ENCODE results near the gene TIMM22.
"Not testable (repeated sequence)": the region's sequence is repeated elsewhere in the genome, so short reads cannot be mapped to it uniquely, and the experiment has no call there.

The TIMM22 gene

GRCh38 chr17:1034652-1035210 lies 37.8 kb downstream of the TIMM22 start:
- H3K4me1 Mint-ChIP-seq, result peaks cover 8% of the 10 kb centered on the region
- DNase-seq (ENCODE audit: low spot score in 2 of 2) (no peak), ATAC-seq (no peak)
- no peaks in the 10 kb centered on the region for H3K9me3 Mint-ChIP-seq
- no peak overlapping the region for H3K4me3 Mint-ChIP-seq
- H3K27ac Mint-ChIP-seq, result no peak overlapping the region
- H3K36me3 Mint-ChIP-seq, result peaks cover 29% of the 10 kb centered on the region

DNA sequence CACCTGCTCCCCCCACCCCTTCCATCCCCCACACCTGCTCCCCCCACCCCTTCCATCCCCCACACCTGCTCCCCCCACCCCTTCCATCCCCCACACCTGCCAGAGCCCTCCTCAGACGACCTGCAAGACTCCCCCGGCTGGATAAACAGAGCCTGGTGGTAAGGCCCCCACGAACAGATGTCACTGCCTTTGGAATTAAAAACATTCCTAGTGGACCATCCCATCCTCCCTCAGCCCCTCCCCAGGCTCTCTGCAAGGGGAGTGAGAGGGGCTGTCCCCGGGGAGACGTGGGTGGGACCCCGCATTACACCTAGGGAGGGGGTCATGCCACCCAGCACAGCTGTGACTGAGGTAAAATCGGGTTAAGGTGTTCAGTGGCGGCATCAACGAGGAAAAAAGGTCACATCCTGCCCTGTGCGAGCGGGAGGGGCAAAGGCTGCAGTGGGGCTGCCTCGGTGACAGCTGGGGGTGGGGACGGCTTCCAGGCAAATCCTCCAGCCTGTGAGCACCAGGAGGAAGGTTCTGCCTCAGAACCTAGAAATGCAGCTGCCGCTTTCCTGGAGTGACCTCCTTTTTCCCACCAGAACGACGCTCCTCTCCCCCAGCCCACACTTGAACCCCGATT lies 38.7 kb downstream of the TIMM22 start:
- H3K9me3 Mint-ChIP-seq, result no peaks in the 10 kb centered on the region
- H3K4me1 Mint-ChIP-seq, result peaks cover 8% of the 10 kb centered on the region
- no peak overlapping the region for H3K4me3 Mint-ChIP-seq
- DNase-seq (ENCODE audit: low spot score in 2 of 2), result no peak
- H3K27ac Mint-ChIP-seq, result peak overlapping the region; percentile 56
- H3K36me3 Mint-ChIP-seq, result peaks cover 26% of the 10 kb centered on the region
- ATAC-seq, result no peak

DNA sequence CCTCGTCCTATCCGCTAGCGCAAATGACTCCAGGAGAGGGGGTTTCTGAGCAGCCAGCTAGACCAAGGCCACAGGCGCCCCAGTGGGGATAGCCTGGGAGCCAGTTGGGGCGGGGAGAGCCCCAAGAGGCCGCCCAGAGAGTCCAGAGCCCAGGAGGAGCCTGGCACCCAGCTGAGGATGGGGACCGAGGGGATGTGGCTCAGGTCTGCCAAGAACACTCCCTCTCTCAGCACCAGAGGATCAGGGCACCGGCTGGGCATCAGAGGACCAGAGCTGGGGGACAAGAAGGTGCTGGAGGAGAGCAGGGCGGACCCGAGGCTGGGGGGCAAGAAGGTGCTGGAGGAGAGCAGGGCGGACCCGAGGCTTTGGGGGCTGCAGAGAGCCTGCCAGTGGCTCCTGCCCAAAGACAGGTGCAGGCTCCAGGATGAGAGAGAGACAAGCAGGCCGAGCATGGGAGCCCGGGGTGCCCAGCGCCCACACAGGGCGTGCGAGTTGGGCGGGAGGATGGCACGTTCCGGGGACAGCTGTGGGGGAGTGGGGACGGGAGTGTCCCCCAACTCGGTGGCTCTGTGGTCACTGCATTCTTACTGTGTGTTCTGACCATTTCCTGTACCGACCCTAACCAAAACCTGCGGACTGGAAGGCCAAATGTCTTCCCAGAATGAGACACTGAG lies 39.4 kb downstream of the TIMM22 start:
- no peak overlapping the region for H3K4me3 Mint-ChIP-seq
- peaks cover 8% of the 10 kb centered on the region for H3K4me1 Mint-ChIP-seq
- ATAC-seq (no peak), DNase-seq (ENCODE audit: low spot score in 2 of 2) (no peak)
- H3K9me3 Mint-ChIP-seq, result no peaks in the 10 kb centered on the region
- H3K27ac Mint-ChIP-seq, result peak overlapping the region; percentile 56
- peaks cover 29% of the 10 kb centered on the region for H3K36me3 Mint-ChIP-seq

DNA sequence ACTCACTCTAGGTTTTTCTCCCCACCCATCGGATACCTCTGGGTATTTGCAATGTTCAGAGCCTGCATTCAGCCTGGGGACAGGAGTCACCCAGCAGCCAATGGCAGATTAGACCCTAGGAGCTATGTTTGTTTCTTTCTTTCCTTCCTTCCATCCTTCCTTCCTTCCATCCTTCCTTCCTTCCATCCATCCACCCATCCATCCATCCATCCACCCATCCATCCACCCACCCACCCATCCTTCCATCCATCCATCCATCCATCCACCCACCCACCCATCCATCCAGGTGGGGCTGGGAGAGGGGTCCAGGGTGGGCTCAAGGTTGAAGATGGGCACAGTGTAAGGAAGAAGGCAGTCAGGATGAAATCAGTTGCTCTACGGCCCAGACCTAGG lies 39.9 kb downstream of the TIMM22 start:
- DNase-seq (ENCODE audit: low spot score in 2 of 2) (no peak), ATAC-seq (no peak)
- Mint-ChIP-seq H3K4me1 (peaks cover 10% of the 10 kb centered on the region), H3K27ac (peak overlapping the region; percentile 56), H3K36me3 (peaks cover 29% of the 10 kb centered on the region), H3K9me3 (no peaks in the 10 kb centered on the region), H3K4me3 (no peak overlapping the region)

- Mint-ChIP-seq H3K9me3 (no peaks in the 10 kb centered on the region), H3K4me1 (peaks cover 16% of the 10 kb centered on the region), H3K36me3 (peaks cover 29% of the 10 kb centered on the region), H3K4me3 (no peak overlapping the region), H3K27ac (no peak overlapping the region)
- DNase-seq (ENCODE audit: low spot score in 2 of 2) (no peak), ATAC-seq (no peak)
These were observed 40.4 kb downstream of the TIMM22 start for GRCh38 chr17:1037238-1037879.

DNA sequence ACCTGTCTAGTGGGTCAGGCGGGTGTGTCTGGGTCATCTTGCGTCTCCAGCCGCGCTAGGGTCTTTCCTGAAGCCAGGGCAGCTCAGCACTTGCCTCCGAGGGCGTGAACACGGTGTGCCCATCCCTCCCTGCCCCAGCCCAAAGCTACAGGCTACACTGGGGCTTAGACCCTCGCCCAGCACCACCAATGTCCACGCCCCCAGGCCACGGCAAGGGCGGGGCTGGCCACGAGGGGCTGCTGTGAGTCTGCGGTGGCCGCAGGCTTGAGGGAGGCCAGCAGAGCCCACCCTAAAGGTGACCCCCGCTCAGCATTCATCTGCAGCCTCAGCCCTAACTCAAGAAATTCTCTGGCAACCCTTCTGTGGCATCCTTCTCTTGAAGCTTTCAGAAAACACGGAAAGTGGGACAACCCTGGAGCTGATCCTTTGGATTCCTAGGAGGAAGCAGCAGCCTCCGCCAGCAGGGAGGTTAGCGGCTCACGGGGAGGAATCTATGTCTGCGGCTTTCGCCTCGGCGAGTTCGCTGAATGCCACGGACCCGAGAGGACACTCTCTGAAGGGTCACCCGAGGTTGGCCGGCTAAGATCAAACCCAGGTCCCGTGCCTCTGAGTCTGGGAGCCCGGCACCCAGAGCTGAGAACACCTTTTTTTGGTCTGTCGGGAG lies 41.7 kb downstream of the TIMM22 start:
- Mint-ChIP-seq H3K4me1 (peaks cover 20% of the 10 kb centered on the region), H3K36me3 (peaks cover 28% of the 10 kb centered on the region), H3K4me3 (no peak overlapping the region), H3K9me3 (no peaks in the 10 kb centered on the region), H3K27ac (no peak overlapping the region)
- DNase-seq (ENCODE audit: low spot score in 2 of 2) (no peak), ATAC-seq (no peak)

- H3K9me3 Mint-ChIP-seq, result no peaks in the 10 kb centered on the region
- ATAC-seq, result no peak
- DNase-seq (ENCODE audit: low spot score in 2 of 2), result no peak
- H3K4me3 Mint-ChIP-seq, result no peak overlapping the region
- peaks cover 24% of the 10 kb centered on the region for H3K36me3 Mint-ChIP-seq
- H3K4me1 Mint-ChIP-seq, result peaks cover 15% of the 10 kb centered on the region
- peak overlapping the region; percentile 23 for H3K27ac Mint-ChIP-seq
These were observed 42.2 kb downstream of the TIMM22 start for GRCh38 chr17:1039123-1039507.

DNA sequence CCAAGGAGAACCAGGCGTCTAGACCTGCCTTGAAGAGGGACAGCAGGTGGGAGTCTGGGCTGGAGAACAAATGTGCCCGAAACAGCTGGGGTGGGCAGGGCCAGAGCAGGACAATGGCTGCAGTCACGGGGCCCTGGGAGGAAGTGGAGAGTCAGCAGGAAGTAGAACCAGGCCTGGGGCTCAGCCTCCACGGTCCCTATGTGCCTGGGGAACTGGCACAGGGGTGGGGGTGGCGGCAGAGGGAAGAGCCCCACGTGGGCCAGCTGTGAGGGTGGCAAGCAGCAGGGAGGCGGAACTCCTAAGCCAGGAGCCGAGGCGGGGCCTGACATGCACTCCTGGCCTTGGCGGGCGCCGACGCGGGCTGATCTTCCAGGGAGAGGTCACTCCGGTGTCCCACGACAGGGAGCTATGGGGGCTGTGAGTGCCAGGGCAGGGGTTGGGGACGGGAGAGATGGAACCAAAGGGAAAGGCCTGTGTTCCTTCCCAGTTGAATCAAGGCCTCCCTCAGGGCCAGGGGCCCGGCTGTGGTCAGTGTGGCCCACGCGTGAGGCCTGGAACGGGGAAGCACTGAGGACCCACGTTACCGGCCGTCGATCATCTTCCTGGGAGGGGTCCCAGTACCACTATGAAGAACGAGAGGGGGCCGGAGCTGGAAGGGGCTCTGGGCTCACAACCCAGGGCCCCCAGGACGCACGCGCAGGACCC lies 42.7 kb downstream of the TIMM22 start:
- DNase-seq (ENCODE audit: low spot score in 2 of 2) (no peak), ATAC-seq (no peak)
- H3K27ac Mint-ChIP-seq, result peak overlapping the region; percentile 23
- peaks cover 27% of the 10 kb centered on the region for H3K36me3 Mint-ChIP-seq
- H3K4me3 Mint-ChIP-seq, result no peak overlapping the region
- no peaks in the 10 kb centered on the region for H3K9me3 Mint-ChIP-seq
- H3K4me1 Mint-ChIP-seq, result peaks cover 14% of the 10 kb centered on the region

- no peak for ATAC-seq
- no peak for DNase-seq (ENCODE audit: low spot score in 2 of 2)
- no peaks in the 10 kb centered on the region for H3K9me3 Mint-ChIP-seq
- H3K4me1 Mint-ChIP-seq, result peaks cover 14% of the 10 kb centered on the region
- H3K4me3 Mint-ChIP-seq, result no peak overlapping the region
- H3K36me3 Mint-ChIP-seq, result peaks cover 28% of the 10 kb centered on the region
- no peak overlapping the region for H3K27ac Mint-ChIP-seq
These were observed 43.3 kb downstream of the TIMM22 start for GRCh38 chr17:1040216-1040600.

DNA sequence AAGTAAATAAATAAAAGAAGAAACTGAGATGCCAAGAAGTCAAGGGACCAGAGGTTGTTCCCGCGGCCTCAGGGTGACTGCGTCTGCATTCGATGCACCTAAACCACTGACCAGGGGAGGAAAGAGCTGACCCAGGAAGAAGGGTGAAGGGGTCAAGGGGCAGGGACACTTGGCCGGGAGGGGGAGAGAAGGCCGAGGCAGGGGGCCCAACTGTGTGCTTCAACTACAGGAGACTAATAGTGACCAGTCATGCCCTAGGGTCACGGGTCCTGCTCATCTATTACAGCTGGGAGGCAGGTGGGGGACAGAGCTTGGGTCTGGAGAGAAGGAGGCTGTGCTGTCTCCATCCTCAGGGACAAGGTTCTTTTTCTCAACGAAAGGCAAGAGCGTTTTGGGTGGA lies 44.8 kb downstream of the TIMM22 start:
- Mint-ChIP-seq H3K27ac (no peak overlapping the region), H3K36me3 (peaks cover 29% of the 10 kb centered on the region), H3K4me1 (peaks cover 14% of the 10 kb centered on the region), H3K4me3 (no peak overlapping the region), H3K9me3 (no peaks in the 10 kb centered on the region)
- no peak for DNase-seq (ENCODE audit: low spot score in 2 of 2)
- no peak for ATAC-seq

GRCh38 chr17:1042486-1042885 lies 45.6 kb downstream of the TIMM22 start:
- H3K9me3 Mint-ChIP-seq, result no peaks in the 10 kb centered on the region
- no peak for ATAC-seq
- no peak for DNase-seq (ENCODE audit: low spot score in 2 of 2)
- peaks cover 35% of the 10 kb centered on the region for H3K36me3 Mint-ChIP-seq
- no peak overlapping the region for H3K27ac Mint-ChIP-seq
- H3K4me3 Mint-ChIP-seq, result no peak overlapping the region
- peaks cover 14% of the 10 kb centered on the region for H3K4me1 Mint-ChIP-seq

- ATAC-seq (no peak), DNase-seq (ENCODE audit: low spot score in 2 of 2) (no peak)
- peaks cover 27% of the 10 kb centered on the region for H3K36me3 Mint-ChIP-seq
- H3K9me3 Mint-ChIP-seq, result no peaks in the 10 kb centered on the region
- H3K4me3 Mint-ChIP-seq, result no peak overlapping the region
- peaks cover 14% of the 10 kb centered on the region for H3K4me1 Mint-ChIP-seq
- H3K27ac Mint-ChIP-seq, result no peak overlapping the region
These were observed 46.8 kb downstream of the TIMM22 start for GRCh38 chr17:1043601-1044251.

DNA sequence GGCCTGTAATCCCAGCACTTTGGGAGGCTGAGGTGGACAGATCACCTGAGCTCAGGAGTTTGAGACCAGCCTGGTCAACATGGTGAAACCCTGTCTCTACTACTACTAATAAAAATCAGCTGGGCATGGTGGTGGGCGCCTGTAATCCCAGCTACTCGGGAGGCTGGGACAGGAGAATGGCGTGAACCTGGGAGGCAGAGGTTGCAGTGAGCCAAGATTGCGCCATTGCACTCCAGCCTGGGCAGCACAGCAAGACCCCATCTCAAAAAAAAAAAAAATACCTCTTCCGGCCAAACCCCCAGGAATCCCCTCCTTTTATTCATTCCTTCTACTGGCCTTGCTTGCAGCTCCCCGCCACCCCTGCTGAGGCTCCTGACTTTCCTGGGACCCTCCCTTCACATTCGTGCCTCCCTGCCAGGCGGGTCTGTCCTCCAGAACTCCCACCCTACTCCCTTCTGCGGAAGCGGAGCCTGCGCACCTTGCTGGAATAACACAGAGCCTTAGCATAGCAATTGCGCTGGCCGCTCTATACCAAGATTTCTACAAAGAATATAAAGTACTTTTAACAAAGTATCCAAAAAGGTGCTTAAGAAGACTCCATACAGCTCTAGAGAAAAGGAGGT lies 47.6 kb downstream of the TIMM22 start:
- H3K4me3 Mint-ChIP-seq; H3K9me3 Mint-ChIP-seq; H3K27ac Mint-ChIP-seq; DNase-seq (ENCODE audit: low spot score in 2 of 2); ATAC-seq: not testable (repeated sequence)
- H3K36me3 Mint-ChIP-seq, result peaks cover 27% of the 10 kb centered on the region
- H3K4me1 Mint-ChIP-seq, result peaks cover 14% of the 10 kb centered on the region

- Mint-ChIP-seq H3K36me3 (peaks cover 32% of the 10 kb centered on the region), H3K27ac (no peak overlapping the region), H3K4me1 (peaks cover 14% of the 10 kb centered on the region)
These were observed 48.5 kb downstream of the TIMM22 start for GRCh38 chr17:1045456-1045855.

More at GRCh38 chr17:1045456-1045855, 48.5 kb downstream of the TIMM22 start:
- ATAC-seq, result no peak
- Mint-ChIP-seq H3K4me3 (no peak overlapping the region), H3K9me3 (no peaks in the 10 kb centered on the region)
- no peak for DNase-seq (ENCODE audit: low spot score in 2 of 2)

Measured in stimulated activated effector memory CD8-positive, alpha-beta T cell treated with anti-CD3 and anti-CD28 coated beads, Interleukin-12 subunit alpha, Interleukin-12 subunit beta, amount 100 ng/mL, for 72 hours (primary cell).